ENCODE results near the gene BID. TPM values are rescaled to one million over a fixed set of nuclear protein-coding genes. Genes with fewer than 3 reads are reported as not detected.
A peak's percentile ranks its signal among the peaks of the same experiment; 100 is the strongest.

The BID gene
- total RNA-seq, 1 experiment from 2014 or later, result 32.5 TPM

DNA sequence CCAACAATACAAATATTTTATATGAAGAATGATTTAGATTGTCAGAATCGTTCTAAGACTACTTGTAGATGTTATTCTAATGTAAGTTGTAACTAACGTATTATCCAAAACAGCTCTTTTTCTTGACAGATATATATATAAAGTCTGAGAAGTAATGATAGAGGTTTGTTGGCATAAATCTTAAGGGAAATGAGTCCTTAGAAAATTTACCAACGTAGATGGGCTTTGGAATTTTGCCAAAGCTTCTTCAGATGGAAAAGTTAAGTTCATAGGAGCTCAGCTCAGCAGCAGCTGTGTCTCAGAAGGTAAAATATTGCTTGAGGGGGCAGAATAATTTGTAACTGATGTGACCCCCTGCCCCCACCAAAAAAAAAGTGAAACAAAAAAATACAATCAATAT is 66.7 kb downstream of the BID start (continued):
- TF ChIP-seq, protein P1, sequence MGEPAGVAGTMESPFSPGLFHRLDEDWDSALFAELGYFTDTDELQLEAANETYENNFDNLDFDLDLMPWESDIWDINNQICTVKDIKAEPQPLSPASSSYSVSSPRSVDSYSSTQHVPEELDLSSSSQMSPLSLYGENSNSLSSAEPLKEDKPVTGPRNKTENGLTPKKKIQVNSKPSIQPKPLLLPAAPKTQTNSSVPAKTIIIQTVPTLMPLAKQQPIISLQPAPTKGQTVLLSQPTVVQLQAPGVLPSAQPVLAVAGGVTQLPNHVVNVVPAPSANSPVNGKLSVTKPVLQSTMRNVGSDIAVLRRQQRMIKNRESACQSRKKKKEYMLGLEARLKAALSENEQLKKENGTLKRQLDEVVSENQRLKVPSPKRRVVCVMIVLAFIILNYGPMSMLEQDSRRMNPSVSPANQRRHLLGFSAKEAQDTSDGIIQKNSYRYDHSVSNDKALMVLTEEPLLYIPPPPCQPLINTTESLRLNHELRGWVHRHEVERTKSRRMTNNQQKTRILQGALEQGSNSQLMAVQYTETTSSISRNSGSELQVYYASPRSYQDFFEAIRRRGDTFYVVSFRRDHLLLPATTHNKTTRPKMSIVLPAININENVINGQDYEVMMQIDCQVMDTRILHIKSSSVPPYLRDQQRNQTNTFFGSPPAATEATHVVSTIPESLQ (CRISPR knock-in tag; IDR thresholded peaks at IDR 0.05), result no peak
- TF ChIP-seq TEAD4 (CRISPR knock-in tag; IDR thresholded peaks at IDR 0.05), result no peak
- TF ChIP-seq NR1H2 (CRISPR knock-in tag; IDR thresholded peaks at IDR 0.05), result no peak
- no peak for TF ChIP-seq USF1 (CRISPR knock-in tag; IDR thresholded peaks at IDR 0.05)
- no peak for TF ChIP-seq NFATC4 (CRISPR knock-in tag; IDR thresholded peaks at IDR 0.05)

DNA sequence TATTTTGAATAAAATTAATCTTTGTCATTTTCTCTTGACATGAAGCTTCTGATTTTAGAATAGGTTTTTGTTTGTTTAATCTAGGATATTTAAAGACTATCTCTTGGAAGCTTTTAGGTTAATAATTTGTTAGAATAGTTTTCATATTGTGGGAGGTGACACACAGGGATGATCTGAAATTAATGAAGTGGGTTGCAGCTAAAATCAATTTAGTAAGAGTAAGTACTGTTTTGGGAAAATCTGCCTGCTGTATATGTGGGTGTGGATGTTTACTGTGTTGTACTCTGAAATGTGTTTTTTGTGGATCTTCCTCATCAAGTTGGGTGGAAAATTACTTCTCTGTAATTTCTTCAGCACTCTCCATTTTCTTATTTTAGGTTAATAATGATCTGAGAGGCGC is 67.3 kb downstream of the BID start:
- no peak for ATAC-seq
- Mint-ChIP-seq H3K36me3 (peaks cover 22% of the 10 kb centered on the region), H3K4me1 (peaks cover 6% of the 10 kb centered on the region), H3K9me3 (no peaks in the 10 kb centered on the region), H3K27me3 (ENCODE audit: low read depth) (no peaks in the 10 kb centered on the region), H3K4me3 (no peak overlapping the region), H3K27ac (no peak overlapping the region)
- ChIA-PET CTCF (interaction anchor here (0.7 to 1.6 kb wide), 3 partner anchors 28 to 148 kb away, joined by 3 to 4 read pairs (median 3); no protein-coding TSS in a partner anchor), POLR2A (no interaction called here)
- no peak for TF ChIP-seq ZNF671 (CRISPR knock-in tag; IDR thresholded peaks at IDR 0.05)
- DNase-seq (ENCODE audit: low spot score), result no peak

DNA sequence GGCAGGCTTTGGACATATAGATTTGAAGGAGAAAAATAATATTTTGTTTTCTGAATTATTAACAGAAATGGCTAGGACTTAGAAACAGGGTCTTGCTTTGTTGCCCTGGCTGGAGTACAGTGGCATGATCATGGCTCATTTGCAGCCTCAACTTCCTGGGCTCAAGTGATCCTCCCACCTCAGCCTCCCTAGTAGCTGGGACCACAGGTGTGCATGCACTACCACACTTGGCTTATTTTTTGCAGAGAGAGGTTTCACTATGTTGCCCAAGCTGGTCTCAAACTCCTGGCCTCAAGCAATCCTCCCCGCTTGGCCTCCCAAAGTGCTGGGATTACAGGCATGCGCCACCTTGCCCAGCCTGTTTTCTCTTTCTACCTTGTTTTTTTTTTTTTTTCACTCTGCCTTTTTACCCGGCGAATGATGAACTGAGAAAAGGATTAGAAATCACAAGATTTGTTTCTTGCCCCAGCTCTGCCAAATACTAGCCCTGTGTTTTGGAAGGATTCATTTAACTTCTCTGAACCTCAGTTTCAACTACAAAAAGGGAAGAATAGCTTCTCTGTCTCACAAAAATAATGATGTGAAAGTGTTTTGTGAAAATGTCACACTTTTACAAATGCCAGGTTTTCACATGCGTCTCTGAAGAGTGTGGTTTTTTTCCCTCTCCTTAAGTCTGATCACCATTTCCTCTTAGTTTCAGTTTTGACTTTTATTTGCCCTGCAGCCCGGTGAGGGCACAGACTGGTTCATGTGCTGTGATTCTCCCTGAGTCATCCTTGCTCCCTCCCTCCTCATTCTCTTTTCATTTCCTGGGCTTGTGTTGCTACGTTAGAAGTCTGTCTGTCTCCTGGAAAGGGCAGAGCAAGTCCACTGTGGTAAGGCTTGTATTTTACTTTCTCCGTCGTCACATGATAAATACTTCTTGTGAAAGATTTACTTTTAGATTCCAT is 68.0 kb downstream of the BID start:
- peak; percentile 44; the same call in 1 of the 2 replicates for TF ChIP-seq ZNF121 (CRISPR knock-in tag; IDR thresholded peaks at IDR 0.05)
- no peak for TF ChIP-seq ZNF423 (CRISPR knock-in tag; IDR thresholded peaks at IDR 0.05)
- no peak for TF ChIP-seq ZNF263 (CRISPR knock-in tag; IDR thresholded peaks at IDR 0.05; ENCODE audit: low read depth)
- no peak for DNase-seq (ENCODE audit: low spot score)
- H3K9me3 Mint-ChIP-seq, result no peaks in the 10 kb centered on the region
- peaks cover 22% of the 10 kb centered on the region for H3K36me3 Mint-ChIP-seq
- CTCF ChIA-PET, result interaction anchor here (0.7 to 1.0 kb wide), 4 partner anchors 27 to 506 kb away, joined by 3 to 7 read pairs (median 3); no protein-coding TSS in a partner anchor
- H3K4me3 Mint-ChIP-seq, result no peak overlapping the region
- H3K27ac Mint-ChIP-seq, result peak overlapping the region; percentile 62
- POLR2A ChIA-PET, result interaction anchor here (0.5 kb wide), 1 partner anchor 794 kb away, joined by 3 read pairs; no protein-coding TSS in a partner anchor
- peaks cover 10% of the 10 kb centered on the region for H3K4me1 Mint-ChIP-seq
- peak; percentile 64 for ATAC-seq
- no peaks in the 10 kb centered on the region for H3K27me3 Mint-ChIP-seq (ENCODE audit: low read depth)

GRCh38 chr22:17705546-17705945 is 68.7 kb downstream of the BID start:
- ChIA-PET POLR2A (interaction anchor here (0.5 kb wide), 1 partner anchor 793 kb away, joined by 3 read pairs; no protein-coding TSS in a partner anchor), CTCF (interaction anchor here (0.6 to 1.0 kb wide), 2 partner anchors 37 to 121 kb away, joined by 3 to 7 read pairs; no protein-coding TSS in a partner anchor)
- Mint-ChIP-seq H3K4me1 (peaks cover 16% of the 10 kb centered on the region), H3K4me3 (no peak overlapping the region), H3K27ac (no peak overlapping the region), H3K27me3 (ENCODE audit: low read depth) (no peaks in the 10 kb centered on the region), H3K36me3 (peaks cover 22% of the 10 kb centered on the region), H3K9me3 (no peaks in the 10 kb centered on the region)
- DNase-seq (ENCODE audit: low spot score) (no peak), ATAC-seq (no peak)
- TF ChIP-seq ZNF416 (CRISPR knock-in tag; IDR thresholded peaks at IDR 0.05), result no peak
- TF ChIP-seq, protein P2, sequence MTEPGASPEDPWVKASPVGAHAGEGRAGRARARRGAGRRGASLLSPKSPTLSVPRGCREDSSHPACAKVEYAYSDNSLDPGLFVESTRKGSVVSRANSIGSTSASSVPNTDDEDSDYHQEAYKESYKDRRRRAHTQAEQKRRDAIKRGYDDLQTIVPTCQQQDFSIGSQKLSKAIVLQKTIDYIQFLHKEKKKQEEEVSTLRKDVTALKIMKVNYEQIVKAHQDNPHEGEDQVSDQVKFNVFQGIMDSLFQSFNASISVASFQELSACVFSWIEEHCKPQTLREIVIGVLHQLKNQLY (CRISPR knock-in tag; IDR thresholded peaks at IDR 0.05), result no peak
- no peak for TF ChIP-seq ZNF263 (CRISPR knock-in tag; IDR thresholded peaks at IDR 0.05; ENCODE audit: low read depth)
- no peak for TF ChIP-seq FOXJ3 (CRISPR knock-in tag; IDR thresholded peaks at IDR 0.05; ENCODE audit: borderline replicate concordance)
- no peak for TF ChIP-seq MXD4 (CRISPR knock-in tag; IDR thresholded peaks at IDR 0.05; ENCODE audit: borderline replicate concordance)

DNA sequence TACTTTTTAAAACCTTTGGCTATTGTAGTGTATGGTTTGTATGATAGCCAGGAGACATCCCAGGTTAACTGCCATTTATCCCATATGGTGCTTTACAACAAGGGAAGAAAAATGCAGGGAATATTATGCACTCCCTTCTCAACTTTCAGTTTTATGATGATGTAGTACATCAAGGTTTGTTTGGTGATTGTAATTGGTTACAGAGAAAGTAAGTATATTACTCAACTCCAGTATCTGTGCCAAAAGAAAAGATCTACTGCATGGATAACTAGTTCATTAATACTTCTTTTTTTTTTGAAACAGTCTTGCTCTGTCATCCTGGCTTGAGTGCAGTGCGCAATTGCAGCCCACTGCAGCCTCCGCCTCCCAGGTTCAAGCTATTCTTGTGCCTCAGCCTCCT is 70.5 kb downstream of the BID start:
- H3K4me3 Mint-ChIP-seq, result no peak overlapping the region
- H3K9me3 Mint-ChIP-seq, result no peaks in the 10 kb centered on the region
- no peak for ATAC-seq
- H3K27ac Mint-ChIP-seq, result no peak overlapping the region
- DNase-seq (ENCODE audit: low spot score), result no peak
- H3K4me1 Mint-ChIP-seq, result peaks cover 32% of the 10 kb centered on the region
- ChIA-PET CTCF (no interaction called here), POLR2A (no interaction called here)
- TF ChIP-seq, protein P3, sequence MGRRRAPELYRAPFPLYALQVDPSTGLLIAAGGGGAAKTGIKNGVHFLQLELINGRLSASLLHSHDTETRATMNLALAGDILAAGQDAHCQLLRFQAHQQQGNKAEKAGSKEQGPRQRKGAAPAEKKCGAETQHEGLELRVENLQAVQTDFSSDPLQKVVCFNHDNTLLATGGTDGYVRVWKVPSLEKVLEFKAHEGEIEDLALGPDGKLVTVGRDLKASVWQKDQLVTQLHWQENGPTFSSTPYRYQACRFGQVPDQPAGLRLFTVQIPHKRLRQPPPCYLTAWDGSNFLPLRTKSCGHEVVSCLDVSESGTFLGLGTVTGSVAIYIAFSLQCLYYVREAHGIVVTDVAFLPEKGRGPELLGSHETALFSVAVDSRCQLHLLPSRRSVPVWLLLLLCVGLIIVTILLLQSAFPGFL (CRISPR knock-in tag; IDR thresholded peaks at IDR 0.05; ENCODE audit: borderline replicate concordance), result no peak
- H3K27me3 Mint-ChIP-seq (ENCODE audit: low read depth), result no peaks in the 10 kb centered on the region
- H3K36me3 Mint-ChIP-seq, result peaks cover 20% of the 10 kb centered on the region

All from WTC11 (cell line).